Body of pancreas (tissue), 4 donors: Measurements from ENCODE around the gene VMP1.

Source experiments
- POLR2A ChIP-seq, 3 donors: fragments of 450-650 bp; IDR thresholded peaks; one replicate each; pipeline ENCODE4 v1.6.1; 2016; ENCODE audit warnings: antibody characterized with exemption in 3 of 3, mild to moderate bottlenecking in 2 of 3
- TF ChIP-seq, protein P1 (sequence below), 7 experiments: fragments of 450-650 bp in 4 of 7; fragments of 200-600 bp in 3 of 7; sonication (generic) in 3 of 7; IDR thresholded peaks; one replicate each; pipeline ENCODE4 v1.5.1; 2016 to 2019; ENCODE audit warnings: antibody characterized with exemption in 7 of 7

DNA sequence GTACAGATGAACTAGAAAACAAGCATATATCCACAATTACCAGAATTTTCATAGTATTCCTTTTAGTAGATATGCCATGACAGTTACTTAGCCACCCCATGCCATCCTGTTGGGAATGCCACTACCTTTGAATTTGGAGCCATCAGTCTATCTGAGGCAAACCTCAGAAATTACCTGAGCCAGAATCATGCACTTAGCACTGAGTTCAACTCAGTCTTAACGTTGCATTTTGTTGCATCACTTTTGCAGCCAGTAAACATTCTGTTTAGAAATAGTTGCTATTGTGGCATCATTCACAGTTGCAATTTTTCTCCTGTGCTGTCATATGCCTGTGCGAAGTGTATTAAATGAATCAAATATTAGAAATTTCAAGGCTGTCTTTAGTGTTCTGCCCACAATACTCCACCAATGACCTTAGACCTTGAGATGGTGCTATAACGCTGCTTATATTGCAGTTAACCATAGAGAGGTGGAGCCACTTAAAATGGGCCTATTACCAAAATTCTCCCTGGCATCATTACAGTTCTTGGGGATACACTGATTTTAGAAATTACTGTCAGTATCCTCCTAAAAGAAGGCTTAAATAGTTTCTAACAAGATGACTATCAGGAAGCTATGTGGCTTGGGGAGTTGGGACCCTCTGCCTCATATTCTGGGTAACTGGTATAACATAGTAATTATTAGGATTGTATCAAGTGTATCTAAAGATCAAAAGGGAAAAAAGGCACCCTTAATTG is 11.3 kb upstream of the VMP1 start:
- TF ChIP-seq, protein P1, sequence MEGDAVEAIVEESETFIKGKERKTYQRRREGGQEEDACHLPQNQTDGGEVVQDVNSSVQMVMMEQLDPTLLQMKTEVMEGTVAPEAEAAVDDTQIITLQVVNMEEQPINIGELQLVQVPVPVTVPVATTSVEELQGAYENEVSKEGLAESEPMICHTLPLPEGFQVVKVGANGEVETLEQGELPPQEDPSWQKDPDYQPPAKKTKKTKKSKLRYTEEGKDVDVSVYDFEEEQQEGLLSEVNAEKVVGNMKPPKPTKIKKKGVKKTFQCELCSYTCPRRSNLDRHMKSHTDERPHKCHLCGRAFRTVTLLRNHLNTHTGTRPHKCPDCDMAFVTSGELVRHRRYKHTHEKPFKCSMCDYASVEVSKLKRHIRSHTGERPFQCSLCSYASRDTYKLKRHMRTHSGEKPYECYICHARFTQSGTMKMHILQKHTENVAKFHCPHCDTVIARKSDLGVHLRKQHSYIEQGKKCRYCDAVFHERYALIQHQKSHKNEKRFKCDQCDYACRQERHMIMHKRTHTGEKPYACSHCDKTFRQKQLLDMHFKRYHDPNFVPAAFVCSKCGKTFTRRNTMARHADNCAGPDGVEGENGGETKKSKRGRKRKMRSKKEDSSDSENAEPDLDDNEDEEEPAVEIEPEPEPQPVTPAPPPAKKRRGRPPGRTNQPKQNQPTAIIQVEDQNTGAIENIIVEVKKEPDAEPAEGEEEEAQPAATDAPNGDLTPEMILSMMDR (IDR thresholded peaks at IDR 0.05), result no peak
- TF ChIP-seq POLR2A (IDR thresholded peaks at IDR 0.05), result no peak
